Breast epithelium (tissue), 4 donors: ENCODE measurements around the gene GLMN. TPM values are rescaled to one million over a fixed set of nuclear protein-coding genes. Genes with fewer than 3 reads are reported as not detected.

Experiments used
- DNase-seq, 2 donors: peaks; one replicate each; pipeline ENCODE4 v3.0.0-alpha.2; 2019; ENCODE audit warnings: low spot score in 2 of 2
- H3K27ac ChIP-seq, 2 donors: fragments of 200-600 bp; sonication (generic) in 1 of 2; one replicate each; pipeline ENCODE4 v1.5.1; 2016 to 2019; ENCODE audit warnings: mild to moderate bottlenecking in 1 of 2
- H3K27me3 ChIP-seq, 2 donors: fragments of 200-600 bp; sonication (generic) in 1 of 2; one replicate each; pipeline versions ENCODE4 v1.5.1 to v1.6.0; 2017 to 2019; ENCODE audit warnings: control low read depth in 1 of 2, mild to moderate bottlenecking in 1 of 2
- H3K36me3 ChIP-seq: fragments of 200-600 bp; one replicate; pipeline ENCODE4 v1.5.1; 2019
- H3K4me1 ChIP-seq, 2 donors: fragments of 200-600 bp; sonication (generic); one replicate each; pipeline ENCODE4 v1.5.1; 2016 to 2019; ENCODE audit warnings: control low read depth in 1 of 2
- H3K4me3 ChIP-seq, 3 donors: fragments of 200-600 bp; sonication (generic); 1 replicate in 2 of 3; 2 replicates in 1 of 3; pipeline ENCODE4 v1.5.1; 2016 to 2019; ENCODE audit warnings: mild to moderate bottlenecking in 3 of 3, moderate library complexity in 2 of 3
- H3K9me3 ChIP-seq, 2 donors: fragments of 200-600 bp; sonication (generic) in 1 of 2; one replicate each; pipeline ENCODE4 v1.5.1; 2016 to 2019; ENCODE audit warnings: control low read depth in 1 of 2
- POLR2A ChIP-seq: fragments of 450-650 bp; IDR thresholded peaks from one replicate; pipeline ENCODE4 v1.6.1; 2016; ENCODE audit warnings: antibody characterized with exemption, mild to moderate bottlenecking, moderate library complexity
- POLR2AphosphoS5 ChIP-seq, 3 donors: sonication (generic); formaldehyde crosslinking; IDR thresholded peaks; one replicate each; pipeline ENCODE4 v1.6.1; 2017; ENCODE audit warnings: antibody characterized with exemption in 3 of 3
- intact Hi-C: fragments of 100-400 bp; cut with DNase I; formaldehyde crosslinking; loops from one replicate; pipeline ENCODE4 v1.15.1; 2023; ENCODE audit warnings: low total_unique reads
- total RNA-seq, 3 donors: library from RNA; depleted of rRNA; stranded (reverse); fragments of >200 nt; gene quantifications; one replicate each; pipeline ENCODE4 v1.1.0, GENCODE V29; 2016
- TF ChIP-seq, protein P1 (sequence below), 3 donors: fragments of 450-650 bp; IDR thresholded peaks; one replicate each; pipeline ENCODE4 v1.5.1; 2016 to 2017; ENCODE audit warnings: antibody characterized with exemption in 3 of 3, mild to moderate bottlenecking in 3 of 3, moderate library complexity in 3 of 3

GLMN gene, protein sequence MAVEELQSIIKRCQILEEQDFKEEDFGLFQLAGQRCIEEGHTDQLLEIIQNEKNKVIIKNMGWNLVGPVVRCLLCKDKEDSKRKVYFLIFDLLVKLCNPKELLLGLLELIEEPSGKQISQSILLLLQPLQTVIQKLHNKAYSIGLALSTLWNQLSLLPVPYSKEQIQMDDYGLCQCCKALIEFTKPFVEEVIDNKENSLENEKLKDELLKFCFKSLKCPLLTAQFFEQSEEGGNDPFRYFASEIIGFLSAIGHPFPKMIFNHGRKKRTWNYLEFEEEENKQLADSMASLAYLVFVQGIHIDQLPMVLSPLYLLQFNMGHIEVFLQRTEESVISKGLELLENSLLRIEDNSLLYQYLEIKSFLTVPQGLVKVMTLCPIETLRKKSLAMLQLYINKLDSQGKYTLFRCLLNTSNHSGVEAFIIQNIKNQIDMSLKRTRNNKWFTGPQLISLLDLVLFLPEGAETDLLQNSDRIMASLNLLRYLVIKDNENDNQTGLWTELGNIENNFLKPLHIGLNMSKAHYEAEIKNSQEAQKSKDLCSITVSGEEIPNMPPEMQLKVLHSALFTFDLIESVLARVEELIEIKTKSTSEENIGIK
- total RNA-seq = 10 to 100 TPM in 2 of 3 donors, 1 to 10 TPM in 1; 8.8 to 17.0 (median 10.8) TPM

DNA sequence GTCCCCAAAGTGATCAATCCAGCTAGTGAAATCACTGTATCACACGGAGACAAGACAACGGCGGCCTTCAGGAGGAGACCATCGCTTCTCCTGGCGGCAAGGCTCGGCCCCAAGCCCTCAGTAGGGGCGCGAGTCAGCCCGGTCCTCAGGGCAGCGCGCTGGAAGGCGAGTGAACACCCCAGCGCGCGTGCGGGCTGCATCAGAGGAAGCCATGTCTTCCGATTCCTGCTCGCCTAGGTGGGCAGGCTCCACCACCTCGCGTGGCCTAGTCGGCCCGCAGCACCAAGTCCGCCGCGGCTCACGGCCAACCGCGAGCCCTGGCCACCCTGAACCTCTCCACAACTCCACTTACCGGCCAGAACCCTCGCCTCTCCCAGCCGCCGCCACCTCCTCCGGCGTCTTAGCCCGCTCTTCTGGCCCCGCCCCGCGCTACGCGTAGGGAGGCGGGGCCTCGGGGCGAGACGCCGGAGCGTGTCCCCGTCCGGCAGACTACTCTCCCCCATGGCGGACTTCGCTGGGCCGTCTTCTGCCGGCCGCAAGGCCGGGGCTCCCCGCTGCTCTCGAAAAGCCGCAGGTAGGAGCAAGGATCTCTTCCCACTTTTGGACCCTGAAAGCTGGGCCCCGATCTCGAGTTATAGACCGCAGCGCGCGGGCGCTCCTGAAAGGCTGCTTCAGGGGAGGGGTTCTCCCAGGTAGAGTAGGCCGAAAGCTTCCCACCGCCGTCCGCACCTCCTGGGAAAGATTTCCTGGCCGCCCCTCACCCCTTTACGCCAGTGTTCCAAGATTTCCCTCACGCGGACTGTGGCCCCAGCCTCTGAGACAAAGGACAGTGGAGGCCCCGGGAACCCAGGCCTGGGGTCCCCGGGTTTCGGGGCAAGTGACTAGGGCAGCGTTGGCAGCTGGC, at the start of gene GLMN, which contains the start of gene RPAP2:
TSS of gene GLMN (minus strand) at position 415 of the 904 bp plus-strand sequence. CDS start 988 bp downstream, outside the sequence.
TSS of gene RPAP2 (plus strand) at position 487 of the 904 bp plus-strand sequence. CDS start at position 502, 15 bp downstream.
- TF ChIP-seq, protein P1, sequence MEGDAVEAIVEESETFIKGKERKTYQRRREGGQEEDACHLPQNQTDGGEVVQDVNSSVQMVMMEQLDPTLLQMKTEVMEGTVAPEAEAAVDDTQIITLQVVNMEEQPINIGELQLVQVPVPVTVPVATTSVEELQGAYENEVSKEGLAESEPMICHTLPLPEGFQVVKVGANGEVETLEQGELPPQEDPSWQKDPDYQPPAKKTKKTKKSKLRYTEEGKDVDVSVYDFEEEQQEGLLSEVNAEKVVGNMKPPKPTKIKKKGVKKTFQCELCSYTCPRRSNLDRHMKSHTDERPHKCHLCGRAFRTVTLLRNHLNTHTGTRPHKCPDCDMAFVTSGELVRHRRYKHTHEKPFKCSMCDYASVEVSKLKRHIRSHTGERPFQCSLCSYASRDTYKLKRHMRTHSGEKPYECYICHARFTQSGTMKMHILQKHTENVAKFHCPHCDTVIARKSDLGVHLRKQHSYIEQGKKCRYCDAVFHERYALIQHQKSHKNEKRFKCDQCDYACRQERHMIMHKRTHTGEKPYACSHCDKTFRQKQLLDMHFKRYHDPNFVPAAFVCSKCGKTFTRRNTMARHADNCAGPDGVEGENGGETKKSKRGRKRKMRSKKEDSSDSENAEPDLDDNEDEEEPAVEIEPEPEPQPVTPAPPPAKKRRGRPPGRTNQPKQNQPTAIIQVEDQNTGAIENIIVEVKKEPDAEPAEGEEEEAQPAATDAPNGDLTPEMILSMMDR (IDR thresholded peaks at IDR 0.05) = no peak
- TF ChIP-seq POLR2A = peak; percentile 13
- peak; percentile 66 to 84 (median 75) for TF ChIP-seq POLR2AphosphoS5 (IDR thresholded peaks at IDR 0.05)
- Histone ChIP-seq H3K4me1 (no peaks in the 10 kb centered on the region), H3K27ac (peak within 1 kb of the TSS; percentile 94 to 97), H3K4me3 (peak within 1 kb of the TSS; percentile 69 to 85 (median 81)), H3K9me3 (no peaks in the 10 kb centered on the region), H3K27me3 (no peaks in the 10 kb centered on the region), H3K36me3 (no peaks in the 10 kb centered on the region)
- intact Hi-C loops = no loop called here
- DNase-seq = peak; percentile 53 to 65

DNA sequence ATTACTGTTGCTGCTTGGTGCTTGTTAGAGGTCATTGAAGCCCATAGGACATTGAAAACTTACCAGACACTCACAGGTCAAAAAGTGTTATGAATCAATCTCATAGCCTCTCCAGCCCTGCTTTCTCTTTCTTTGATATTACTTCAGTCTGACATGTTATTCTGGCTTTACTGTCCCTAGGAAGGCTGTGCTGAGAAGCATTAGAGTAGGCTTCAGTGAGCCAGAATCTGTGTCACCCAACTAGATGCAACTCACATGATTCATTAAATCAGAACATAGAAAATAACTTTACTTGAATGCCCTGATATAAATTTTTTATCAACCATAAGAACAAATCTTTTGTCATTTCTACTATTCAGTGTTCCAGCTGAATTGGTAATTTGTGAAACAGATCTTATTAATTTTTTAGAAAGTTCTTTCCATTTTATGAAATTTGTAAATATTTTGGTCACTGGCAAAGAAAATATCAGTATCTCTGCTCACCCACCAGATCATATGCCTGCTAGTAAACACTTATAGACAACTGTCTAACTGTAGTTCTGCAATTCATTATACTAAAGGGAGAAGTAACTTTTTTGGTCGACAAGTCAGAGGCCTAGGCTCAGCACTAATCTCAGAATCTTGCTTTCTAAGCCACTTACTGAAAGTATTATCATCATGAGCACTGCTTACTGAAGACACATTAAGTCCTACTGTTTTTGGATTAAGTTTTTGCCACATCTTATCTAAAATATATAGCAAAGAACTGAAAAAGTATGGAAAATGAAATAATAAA, 48.3 kb upstream of the GLMN start:
- intact Hi-C loops = no loop called here
- no peak for TF ChIP-seq POLR2A
- no peak for TF ChIP-seq POLR2AphosphoS5 (IDR thresholded peaks at IDR 0.05)
- TF ChIP-seq, protein P1 (IDR thresholded peaks at IDR 0.05) = no peak
- peaks cover 4% of the 10 kb centered on the region for H3K36me3 ChIP-seq
- no peak overlapping the region for H3K27ac ChIP-seq
- no peaks in the 10 kb centered on the region for H3K4me1 ChIP-seq
- no peaks in the 10 kb centered on the region for H3K9me3 ChIP-seq
- no peak for DNase-seq
- H3K27me3 ChIP-seq = no peaks in the 10 kb centered on the region
- H3K4me3 ChIP-seq = no peak overlapping the region

DNA sequence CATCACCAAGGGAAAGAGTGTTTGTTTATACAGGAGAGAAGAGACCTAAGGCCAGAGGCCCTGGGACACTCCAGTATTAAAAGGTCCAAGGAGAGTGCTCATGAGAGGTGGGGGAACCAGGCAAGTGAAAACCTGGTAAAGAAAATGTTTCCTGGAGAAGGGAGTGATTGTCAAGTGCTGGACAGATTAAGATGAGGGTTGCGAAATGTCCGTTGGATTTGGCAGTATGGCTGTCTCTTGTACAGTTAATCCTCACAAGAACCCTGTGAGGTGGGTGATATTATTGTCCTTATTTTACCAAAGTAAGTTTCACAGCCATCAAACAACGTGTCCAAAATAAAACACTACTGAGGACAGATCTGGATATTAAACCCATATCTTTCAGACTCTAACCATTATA, 44.3 kb upstream of the GLMN start:
- Histone ChIP-seq H3K36me3 (no peaks in the 10 kb centered on the region), H3K9me3 (no peaks in the 10 kb centered on the region), H3K4me3 (no peak overlapping the region), H3K27ac (no peak overlapping the region), H3K4me1 (no peaks in the 10 kb centered on the region), H3K27me3 (no peaks in the 10 kb centered on the region)
- DNase-seq = no peak
- intact Hi-C loops = no loop called here
- TF ChIP-seq POLR2AphosphoS5 (IDR thresholded peaks at IDR 0.05) (no peak), POLR2A (no peak)
- TF ChIP-seq, protein P1 (IDR thresholded peaks at IDR 0.05) = no peak

DNA sequence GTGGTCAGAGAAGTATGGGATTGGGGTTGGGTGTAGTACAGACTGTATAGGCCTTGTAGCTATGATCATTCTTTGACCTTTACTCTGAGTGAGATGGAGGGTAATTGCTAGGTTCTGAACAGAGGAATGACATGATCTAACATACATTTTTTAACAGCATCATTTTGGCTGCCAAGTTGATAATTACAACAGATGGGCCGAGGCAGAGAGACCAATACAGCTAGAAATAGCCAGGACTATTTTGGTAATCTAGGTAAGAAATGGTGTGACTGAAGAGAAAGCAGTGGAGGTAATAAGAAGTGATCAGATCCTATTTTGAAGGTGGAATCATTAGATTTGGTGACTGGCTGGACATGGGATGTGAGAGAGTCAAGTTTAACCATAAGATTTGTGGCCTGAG, 43.6 kb upstream of the GLMN start:
- intact Hi-C loops = no loop called here

More for the DNA sequence above, 43.6 kb upstream of the GLMN start:
- no peaks in the 10 kb centered on the region for H3K27me3 ChIP-seq
- H3K4me3 ChIP-seq = no peak overlapping the region
- H3K9me3 ChIP-seq = no peaks in the 10 kb centered on the region
- H3K27ac ChIP-seq = no peak overlapping the region
- no peaks in the 10 kb centered on the region for H3K4me1 ChIP-seq
- TF ChIP-seq POLR2A = no peak
- TF ChIP-seq, protein P1 (IDR thresholded peaks at IDR 0.05) = no peak
- no peak for TF ChIP-seq POLR2AphosphoS5 (IDR thresholded peaks at IDR 0.05)
- H3K36me3 ChIP-seq = no peaks in the 10 kb centered on the region
- no peak for DNase-seq
